K562 treated with DMSO at 1 percent for 4 hours (cell line): ENCODE data around the gene IMPA2. TPM values are rescaled to one million over a fixed set of nuclear protein-coding genes. Genes with fewer than 3 reads are reported as not detected.

ENCODE experiments used
- total RNA-seq: library from RNA; unstranded; fragments of 300-600 nt; gene quantifications from 2 replicates; pipeline ENCODE4 v1.2.3, GENCODE V29; 2022; ENCODE audit not compliant: insufficient read depth

The IMPA2 gene
- 8.8 and 14.2 TPM in 2 replicates for total RNA-seq

GRCh38 chr18:11981192-11981542, at the start of gene IMPA2:
TSS of gene IMPA2 (plus strand) at chr18:11981507. CDS start at chr18:11981670, 163 bp downstream.

Other genes with a start within 250 kb of the IMPA2 start
- 23.7 and 26.2 TPM in 2 replicates for gene CHMP1B, start 130.1 kb upstream of the IMPA2 start, total RNA-seq
- gene MPPE1, start 73.2 kb upstream of the IMPA2 start, total RNA-seq = 14.8 and 18.4 TPM in 2 replicates
- gene ANKRD62, start 112.3 kb downstream of the IMPA2 start, total RNA-seq = 0.42 TPM in 1 of 2 replicates, not detected in the other